GM19351 (cell line): ENCODE data around the gene TMEM259.

Source experiments
- ATAC-seq: cut with Tn5 transposase; IDR thresholded peaks from one replicate; pipeline ENCODE4 v1.9.1; 2021; ENCODE audit warnings: mild to moderate bottlenecking, moderate library complexity; ENCODE audit not compliant: unreplicated experiment

TMEM259 gene

GRCh38 chr19:1055886-1056620 lies 35.1 kb upstream of the TMEM259 start:
- ATAC-seq = no peak

- no peak for ATAC-seq
These were observed 34.1 kb upstream of the TMEM259 start for GRCh38 chr19:1055028-1055425.

GRCh38 chr19:1054102-1055027 lies 33.4 kb upstream of the TMEM259 start:
- ATAC-seq = no peak

GRCh38 chr19:1053176-1054101 lies 32.5 kb upstream of the TMEM259 start:
- ATAC-seq = no peak

GRCh38 chr19:1052349-1052975 lies 31.5 kb upstream of the TMEM259 start:
- ATAC-seq = no peak

GRCh38 chr19:1051791-1052190 lies 30.9 kb upstream of the TMEM259 start:
- ATAC-seq = no peak

DNA sequence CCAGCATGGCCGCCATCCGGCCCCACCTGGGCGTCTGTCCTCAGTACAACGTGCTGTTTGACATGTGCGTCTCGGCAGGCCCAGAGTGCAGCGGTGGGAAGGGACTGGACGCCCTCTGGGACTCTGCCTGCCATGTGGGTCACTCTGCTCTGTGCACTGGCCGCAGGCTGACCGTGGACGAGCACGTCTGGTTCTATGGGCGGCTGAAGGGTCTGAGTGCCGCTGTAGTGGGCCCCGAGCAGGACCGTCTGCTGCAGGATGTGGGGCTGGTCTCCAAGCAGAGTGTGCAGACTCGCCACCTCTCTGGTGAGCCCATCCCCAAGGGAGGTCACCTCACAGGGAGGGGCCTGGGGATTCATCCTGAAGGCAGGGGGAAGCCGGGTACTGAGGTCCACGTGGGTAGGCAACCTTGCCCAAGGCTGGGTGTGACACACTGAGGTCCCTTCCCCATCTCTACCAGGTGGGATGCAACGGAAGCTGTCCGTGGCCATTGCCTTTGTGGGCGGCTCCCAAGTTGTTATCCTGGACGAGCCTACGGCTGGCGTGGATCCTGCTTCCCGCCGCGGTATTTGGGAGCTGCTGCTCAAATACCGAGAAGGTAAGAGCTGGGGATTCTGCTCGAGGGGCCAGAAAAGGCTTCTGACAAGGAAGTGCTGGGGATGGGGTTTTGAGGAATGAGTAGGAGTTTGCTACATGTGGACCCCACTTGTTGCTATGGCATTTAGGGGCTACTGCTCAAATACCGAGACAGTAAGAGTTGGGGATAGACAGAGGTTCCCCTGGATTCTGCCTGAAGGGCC lies 30.3 kb upstream of the TMEM259 start:
- ATAC-seq = no peak

DNA sequence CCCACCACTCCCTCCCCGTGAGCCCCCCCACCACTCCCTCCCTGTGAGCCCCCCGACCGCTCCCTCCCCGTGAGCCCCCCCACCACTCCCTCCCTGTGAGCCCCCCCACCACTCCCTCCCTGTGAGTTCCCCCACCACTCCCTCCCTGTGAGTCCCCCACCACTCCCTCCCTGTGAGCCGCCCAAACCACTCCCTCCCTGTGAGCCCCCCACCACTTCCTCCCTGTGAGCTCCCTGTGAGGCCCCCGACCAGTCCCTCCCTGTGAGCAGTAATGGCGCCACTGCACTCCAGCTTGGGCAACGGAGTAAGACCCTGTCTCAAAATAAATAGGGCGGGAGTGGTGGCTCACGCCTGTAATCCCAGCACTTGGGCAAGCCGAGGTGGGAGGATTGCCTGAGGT lies 28.9 kb upstream of the TMEM259 start:
- no peak for ATAC-seq

DNA sequence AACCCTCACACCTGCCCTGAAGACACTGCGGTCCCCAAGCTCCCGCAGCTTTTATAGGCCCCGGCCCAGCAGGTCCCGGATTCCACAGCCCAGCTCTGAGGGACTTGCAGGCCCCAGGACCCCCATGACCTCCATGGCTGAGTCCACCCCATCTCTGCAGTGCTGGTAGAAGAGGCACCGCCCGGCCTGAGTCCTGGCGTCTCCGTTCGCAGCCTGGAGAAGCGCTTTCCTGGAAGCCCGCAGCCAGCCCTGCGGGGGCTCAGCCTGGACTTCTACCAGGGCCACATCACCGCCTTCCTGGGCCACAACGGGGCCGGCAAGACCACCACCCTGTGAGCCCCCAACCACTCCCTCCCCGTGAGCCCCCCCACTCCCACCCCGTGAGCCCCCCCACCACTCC lies 28.2 kb upstream of the TMEM259 start:
- ATAC-seq = no peak

DNA sequence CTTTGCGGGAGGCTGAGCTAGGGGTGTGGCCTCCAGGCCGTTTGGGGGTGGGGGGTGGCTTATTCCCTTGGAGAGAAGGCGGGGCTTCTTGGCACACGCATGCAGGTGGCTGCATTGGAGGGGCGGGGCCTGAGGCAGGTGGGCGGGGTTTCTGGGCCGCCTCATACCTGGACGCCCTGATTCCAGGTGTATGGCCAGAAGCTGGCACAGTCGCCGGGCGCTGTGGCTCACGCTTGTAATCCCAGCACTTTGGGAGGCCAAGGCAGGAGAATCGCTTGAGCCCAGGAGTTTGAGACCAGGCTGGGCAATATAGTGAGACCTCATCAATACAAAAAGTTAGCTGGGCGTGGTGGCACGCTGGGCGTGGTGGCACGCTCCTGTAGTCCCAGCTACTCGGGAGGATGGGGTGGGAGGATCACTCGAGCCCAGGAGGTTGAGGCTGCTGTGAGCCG lies 26.8 kb upstream of the TMEM259 start:
- ATAC-seq = no peak

GRCh38 chr19:1046836-1047695 lies 26.1 kb upstream of the TMEM259 start:
- no peak for ATAC-seq

DNA sequence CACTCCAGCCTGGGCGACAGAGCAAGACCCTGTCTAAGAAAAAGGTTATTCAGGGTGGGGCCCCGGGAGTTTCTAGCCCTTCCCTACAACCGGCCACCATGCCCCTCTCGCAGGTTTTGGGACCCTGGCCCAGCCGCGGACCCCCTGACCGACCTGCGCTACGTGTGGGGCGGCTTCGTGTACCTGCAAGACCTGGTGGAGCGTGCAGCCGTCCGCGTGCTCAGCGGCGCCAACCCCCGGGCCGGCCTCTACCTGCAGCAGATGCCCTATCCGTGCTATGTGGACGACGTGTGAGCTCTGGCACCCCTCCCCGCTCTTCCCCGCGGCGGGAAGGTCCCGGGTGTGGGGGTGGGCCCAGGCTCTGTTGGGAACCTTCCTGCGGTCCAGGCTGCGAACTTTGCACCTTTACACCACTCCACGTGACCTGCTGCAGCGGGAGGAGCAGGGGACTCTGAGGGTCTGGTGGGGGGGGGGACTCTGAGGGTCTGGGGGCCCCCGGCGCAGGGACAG lies 25.2 kb upstream of the TMEM259 start:
- ATAC-seq = no peak

DNA sequence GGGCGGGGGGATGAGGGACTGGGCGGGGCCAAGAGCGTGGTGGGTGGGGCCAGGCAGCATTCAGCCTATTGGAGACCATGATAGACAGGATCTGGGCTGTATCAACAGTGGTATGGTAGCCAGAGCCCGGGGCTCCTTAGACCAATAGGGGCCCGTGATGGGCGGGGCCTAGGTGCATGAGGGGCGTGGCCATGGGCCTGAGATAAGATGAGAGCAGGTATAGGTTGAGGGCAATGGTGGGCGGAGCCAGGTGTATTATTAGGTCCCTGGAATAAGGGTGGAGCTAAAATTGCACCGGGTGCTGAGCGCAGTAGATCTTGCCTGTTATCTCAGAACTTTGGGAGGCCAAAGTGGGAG lies 24.3 kb upstream of the TMEM259 start:
- ATAC-seq = no peak

DNA sequence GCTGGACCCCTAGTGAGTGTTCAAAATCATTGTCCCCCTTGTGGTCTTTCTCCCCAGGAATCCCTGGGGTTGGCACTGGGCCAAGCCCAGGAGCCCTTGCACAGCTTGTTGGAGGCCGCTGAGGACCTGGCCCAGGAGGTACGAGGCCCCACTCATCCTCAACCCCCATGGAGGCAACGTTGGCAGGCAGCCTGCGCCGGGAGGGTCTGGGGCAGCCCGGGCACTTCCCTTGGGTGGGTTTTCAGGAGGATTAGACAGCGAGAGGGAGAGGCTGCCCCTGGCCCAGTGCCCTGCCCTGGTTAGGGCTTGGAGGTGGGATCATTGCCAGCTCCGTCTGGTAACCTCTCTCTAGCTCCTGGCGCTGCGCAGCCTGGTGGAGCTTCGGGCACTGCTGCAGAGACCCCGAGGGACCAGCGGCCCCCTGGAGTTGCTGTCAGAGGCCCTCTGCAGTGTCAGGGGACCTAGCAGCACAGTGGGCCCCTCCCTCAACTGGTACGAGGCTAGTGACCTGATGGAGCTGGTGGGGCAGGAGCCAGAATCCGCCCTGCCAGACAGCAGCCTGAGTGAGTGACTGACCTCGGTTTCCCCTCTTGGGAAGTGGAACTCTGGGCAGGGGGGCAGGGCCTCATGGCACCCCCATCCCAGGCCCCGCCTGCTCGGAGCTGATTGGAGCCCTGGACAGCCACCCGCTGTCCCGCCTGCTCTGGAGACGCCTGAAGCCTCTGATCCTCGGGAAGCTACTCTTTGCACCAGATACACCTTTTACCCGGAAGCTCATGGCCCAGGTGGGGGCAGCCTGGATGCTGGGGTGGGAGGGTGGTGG lies 22.0 kb upstream of the TMEM259 start:
- no peak for ATAC-seq

GRCh38 chr19:1041835-1042685 lies 21.1 kb upstream of the TMEM259 start:
- ATAC-seq = no peak

DNA sequence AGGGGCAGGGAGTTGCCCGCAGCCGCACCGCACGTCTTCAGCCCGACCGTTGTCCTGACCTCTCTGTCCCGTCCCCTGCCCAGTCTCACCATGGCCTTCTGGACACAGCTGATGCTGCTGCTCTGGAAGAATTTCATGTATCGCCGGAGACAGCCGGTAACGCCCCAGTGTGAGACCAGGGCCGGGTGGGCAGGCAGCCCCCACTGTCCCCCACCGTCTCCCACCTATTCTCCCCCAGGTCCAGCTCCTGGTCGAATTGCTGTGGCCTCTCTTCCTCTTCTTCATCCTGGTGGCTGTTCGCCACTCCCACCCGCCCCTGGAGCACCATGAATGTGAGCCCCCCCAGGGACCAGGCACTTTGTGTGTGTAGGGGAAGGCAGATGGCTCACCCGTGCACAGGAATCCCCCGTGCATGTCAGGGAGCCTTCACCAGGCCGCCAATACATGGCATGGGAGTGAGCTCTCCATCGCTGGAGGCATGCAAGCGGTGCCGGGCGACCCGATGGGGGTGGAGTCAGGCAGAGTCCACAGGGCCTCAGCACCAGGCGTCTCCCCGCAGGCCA lies 20.4 kb upstream of the TMEM259 start:
- ATAC-seq = no peak
